Nasal cavity respiratory epithelium epithelial cell of viscerocranial mucosa (primary cell): Measurements from ENCODE around the gene MOV10L1. TPM values are rescaled to one million over a fixed set of nuclear protein-coding genes. Genes with fewer than 3 reads are reported as not detected.

Source experiments
- total RNA-seq: library from RNA; depleted of rRNA; stranded (reverse); fragments of >200 nt; gene quantifications from 2 replicates; pipeline ENCODE4 v1.2.3, GENCODE V29; 2014

MOV10L1 gene
- total RNA-seq: under 0.01 and 0.85 TPM in 2 replicates

GRCh38 chr22:50089682-50090411, at the start of gene MOV10L1:
Gene MOV10L1 (plus strand): TSS chr22:50090006. CDS start chr22:50090089, 83 bp downstream.

GRCh38 chr22:50058061-50058905, 31.5 kb upstream of the MOV10L1 start, which contains the start of gene TTLL8:
Gene TTLL8 (minus strand): TSS chr22:50058298.

GRCh38 chr22:50085211-50085972, 4.4 kb upstream of the MOV10L1 start, which contains the start of gene MLC1:
Gene MLC1 (minus strand): TSS chr22:50085426. CDS start chr22:50084902, 524 bp downstream.

GRCh38 chr22:50170453-50171318, 80.9 kb downstream of the MOV10L1 start, which contains the start of gene PANX2:
Gene PANX2 (plus strand): TSS chr22:50170731. CDS start chr22:50170731, 0 bp downstream.

GRCh38 chr22:50185375-50186087, 95.7 kb downstream of the MOV10L1 start, which contains the start of gene TRABD:
Gene TRABD (plus strand): TSS chr22:50185913. CDS start chr22:50193061, 7,148 bp downstream.

GRCh38 chr22:50200461-50201190, 110.8 kb downstream of the MOV10L1 start, which contains the start of gene SELENOO:
Gene SELENOO (plus strand): TSS chr22:50201011. CDS start chr22:50201037, 26 bp downstream.

Other genes with a start within 250 kb of the MOV10L1 start
- gene ZBED4, start 236.2 kb upstream of the MOV10L1 start, total RNA-seq: 21.2 and 35.5 TPM in 2 replicates
- 21.9 and 24.3 TPM in 2 replicates for gene ALG12, start 171.6 kb upstream of the MOV10L1 start, total RNA-seq
- gene CRELD2, start 171.4 kb upstream of the MOV10L1 start, total RNA-seq: 31.8 and 77.9 TPM in 2 replicates
- gene PIM3, start 129.2 kb upstream of the MOV10L1 start, total RNA-seq: 53.3 and 63.8 TPM in 2 replicates
- not detected in 2 replicates for gene IL17REL, start 77.2 kb upstream of the MOV10L1 start, total RNA-seq
- not detected in 2 replicates for gene TTLL8, start 31.7 kb upstream of the MOV10L1 start, total RNA-seq
- 0.07 TPM in 1 of 2 replicates, not detected in the other for gene MLC1, start 4.6 kb upstream of the MOV10L1 start, total RNA-seq
- 0.68 and 1.4 TPM in 2 replicates for gene PANX2, start 80.7 kb downstream of the MOV10L1 start, total RNA-seq
- 40.7 and 52.0 TPM in 2 replicates for gene TRABD, start 95.9 kb downstream of the MOV10L1 start, total RNA-seq
- gene SELENOO, start 111.0 kb downstream of the MOV10L1 start, total RNA-seq: 20.8 and 22.6 TPM in 2 replicates
- 15.0 and 29.8 TPM in 2 replicates for gene TUBGCP6, start 155.0 kb downstream of the MOV10L1 start, total RNA-seq
- 9.2 and 23.9 TPM in 2 replicates for gene HDAC10, start 161.3 kb downstream of the MOV10L1 start, total RNA-seq
- gene MAPK12, start 171.7 kb downstream of the MOV10L1 start, total RNA-seq: 9.2 and 18.4 TPM in 2 replicates
- gene MAPK11, start 180.4 kb downstream of the MOV10L1 start, total RNA-seq: 2.7 and 9.5 TPM in 2 replicates
- 96.0 and 396 TPM in 2 replicates for gene PLXNB2, start 217.6 kb downstream of the MOV10L1 start, total RNA-seq
- 0.68 and 2.3 TPM in 2 replicates for gene DENND6B, start 237.0 kb downstream of the MOV10L1 start, total RNA-seq